Activated CD4-positive, alpha-beta T cell treated with anti-CD3 and anti-CD28 coated beads for 4 hours (primary cell): ENCODE data around the gene TDRD10.
A peak's percentile ranks its signal among the peaks of the same experiment; 100 is the strongest.

Experiments
- DNase-seq, 2 donors: peaks; one replicate each; pipeline ENCODE4 v3.0.0-alpha.2; 2020

Gene TDRD10, protein sequence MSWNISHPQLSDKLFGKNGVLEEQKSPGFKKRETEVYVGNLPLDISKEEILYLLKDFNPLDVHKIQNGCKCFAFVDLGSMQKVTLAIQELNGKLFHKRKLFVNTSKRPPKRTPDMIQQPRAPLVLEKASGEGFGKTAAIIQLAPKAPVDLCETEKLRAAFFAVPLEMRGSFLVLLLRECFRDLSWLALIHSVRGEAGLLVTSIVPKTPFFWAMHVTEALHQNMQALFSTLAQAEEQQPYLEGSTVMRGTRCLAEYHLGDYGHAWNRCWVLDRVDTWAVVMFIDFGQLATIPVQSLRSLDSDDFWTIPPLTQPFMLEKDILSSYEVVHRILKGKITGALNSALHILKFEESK

DNA sequence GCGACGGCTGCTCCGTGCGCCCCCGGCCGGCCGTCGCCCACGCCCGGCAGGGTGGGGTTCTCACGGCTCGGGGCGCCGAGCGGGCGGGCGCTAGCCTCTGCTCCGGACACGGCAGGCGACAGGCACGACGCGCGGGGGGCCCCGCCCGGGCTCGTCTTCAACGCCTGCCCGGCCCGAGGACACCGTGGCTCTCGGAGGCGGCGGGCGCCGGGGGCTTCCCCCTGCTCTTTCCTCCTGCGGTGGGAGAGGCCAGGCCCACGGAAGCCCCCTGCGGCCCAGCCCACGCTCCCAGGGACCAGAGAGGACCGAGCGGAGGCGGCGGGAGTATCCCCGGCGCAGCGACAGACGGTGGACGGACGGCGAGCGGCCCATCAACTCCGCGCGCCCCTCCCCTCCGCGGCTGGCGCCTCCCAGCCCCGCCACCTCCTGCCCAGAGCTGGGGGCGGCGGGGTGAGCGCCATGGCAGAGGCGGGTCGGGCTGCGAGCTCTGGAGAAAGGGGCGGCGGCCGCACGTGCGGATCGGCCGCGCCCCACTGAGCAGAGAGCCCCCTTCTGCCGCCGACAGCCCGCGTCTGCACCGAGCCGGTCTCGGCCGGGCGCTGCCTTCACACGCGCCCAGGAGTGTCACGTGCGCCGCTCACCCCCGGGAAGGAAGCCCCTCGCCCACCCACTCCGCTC is at the start of gene TDRD10, which contains the start of gene SHE:
TSS of gene TDRD10 (plus strand) at position 154 of the 678 bp plus-strand sequence. CDS start 4,685 bp downstream, outside the sequence.
TSS of gene SHE (minus strand) at position 347 of the 678 bp plus-strand sequence. CDS start 386 bp downstream, outside the sequence.
- DNase-seq, result peak in 1 of 2 donors; percentile 8

DNA sequence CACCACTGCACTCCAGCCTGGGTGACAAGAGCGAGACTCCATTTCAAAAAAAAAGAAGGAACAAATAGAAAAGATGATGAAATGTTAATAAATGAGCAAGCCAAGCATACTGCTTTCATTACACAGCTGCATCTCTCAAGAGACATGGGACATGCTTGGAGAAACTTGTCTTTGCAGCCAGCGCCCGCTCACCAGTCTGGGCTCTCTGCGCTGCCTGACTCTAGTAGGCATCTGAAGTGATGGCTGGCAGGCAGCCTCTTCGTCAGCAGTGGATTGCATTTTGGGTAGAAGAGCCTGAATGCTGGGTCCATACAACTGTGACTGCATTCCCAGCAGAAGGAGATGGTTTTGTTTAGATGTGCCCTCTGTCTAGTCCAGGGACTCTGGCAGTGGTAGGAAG is 48.9 kb upstream of the TDRD10 start:
- DNase-seq, result no peak

DNA sequence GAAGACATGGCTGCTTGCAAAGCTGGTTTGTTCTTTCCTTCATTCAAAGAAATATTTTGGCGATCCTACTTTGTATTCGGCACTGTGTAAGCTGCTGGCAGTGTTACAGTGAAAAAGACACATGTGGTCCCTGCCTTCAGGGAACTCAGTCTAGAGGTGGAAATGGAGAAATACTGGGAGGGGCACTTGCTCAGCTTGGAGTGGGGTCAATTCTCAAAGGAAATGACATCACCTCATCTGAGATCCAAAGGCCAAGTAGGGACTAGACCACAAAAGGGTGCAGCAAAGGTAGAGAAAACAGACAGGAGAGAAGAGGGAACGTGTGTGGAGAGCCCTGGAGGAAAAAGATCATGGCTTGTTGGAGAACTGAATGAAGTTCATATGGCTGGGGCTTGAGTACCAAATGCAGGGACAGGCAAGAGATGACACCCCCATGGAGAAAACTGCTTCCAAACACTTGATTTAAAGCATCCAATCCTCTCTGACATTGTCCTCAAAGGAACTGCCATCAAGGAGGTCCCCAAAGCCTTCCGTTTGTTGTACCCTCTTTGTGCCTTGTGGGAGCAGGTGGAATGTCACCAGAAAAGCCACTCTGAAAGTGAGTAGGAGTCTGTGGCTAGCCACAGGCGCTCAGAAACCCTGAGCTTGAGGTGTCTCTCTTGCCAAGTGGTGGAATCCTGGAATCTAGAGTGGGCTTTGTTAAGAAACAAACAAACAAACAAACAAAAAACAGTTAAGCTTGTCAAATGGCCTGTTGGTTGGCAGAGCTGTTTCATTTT is 48.3 kb upstream of the TDRD10 start:
- DNase-seq, result no peak

DNA sequence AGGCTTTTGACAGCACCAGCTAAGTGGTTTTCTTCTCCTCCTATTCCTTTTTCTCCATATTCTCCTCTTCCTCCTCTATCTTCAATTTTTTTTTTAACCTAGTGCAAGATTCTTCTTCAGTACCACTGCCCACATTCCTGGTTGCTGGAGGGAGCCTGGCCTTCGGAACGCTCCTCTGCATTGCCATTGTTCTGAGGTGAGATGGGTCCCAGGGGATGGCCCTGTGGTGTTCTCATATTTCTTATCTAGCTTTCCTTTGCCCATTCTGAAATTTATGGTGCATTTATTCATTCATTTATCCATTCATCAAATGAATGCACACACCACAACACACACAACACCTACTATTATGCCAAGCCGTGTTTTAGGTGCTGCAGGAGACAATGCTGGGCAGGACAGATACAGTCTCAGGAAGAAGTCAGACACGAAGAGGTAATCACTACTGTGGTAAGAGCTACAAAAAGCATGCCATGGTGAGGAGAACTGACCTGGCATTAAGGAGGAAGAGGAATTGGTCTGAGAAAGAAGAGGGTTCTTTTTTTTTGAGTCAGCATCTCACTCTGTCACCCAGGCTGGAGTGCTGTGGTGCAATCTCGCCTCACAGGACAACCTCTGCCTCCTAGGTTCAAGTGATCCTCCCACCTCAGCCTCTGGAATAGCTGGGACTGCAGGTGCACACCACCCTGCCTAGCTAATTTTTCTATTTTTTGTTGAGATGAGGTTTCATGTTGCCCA is 47.5 kb upstream of the TDRD10 start:
- no peak for DNase-seq

DNA sequence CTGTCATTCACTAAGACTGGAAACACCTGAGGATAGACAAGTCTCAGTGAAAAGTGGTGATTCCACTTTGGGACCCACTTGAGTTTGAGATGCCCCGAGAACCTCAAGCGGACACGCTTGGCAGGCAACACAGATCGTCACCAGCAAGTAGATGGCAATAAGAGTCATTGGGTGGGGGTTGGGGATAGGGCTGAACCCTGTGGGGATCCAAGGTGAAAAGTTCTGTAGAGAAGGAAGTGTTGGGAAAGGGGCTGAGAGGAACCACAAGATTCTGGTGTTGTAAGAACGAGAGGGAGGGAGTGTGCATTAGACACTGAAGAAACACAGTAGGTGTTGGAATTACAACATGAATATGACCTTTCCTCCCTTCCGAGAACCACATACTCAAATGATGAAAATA is 45.4 kb upstream of the TDRD10 start:
- no peak for DNase-seq

DNA sequence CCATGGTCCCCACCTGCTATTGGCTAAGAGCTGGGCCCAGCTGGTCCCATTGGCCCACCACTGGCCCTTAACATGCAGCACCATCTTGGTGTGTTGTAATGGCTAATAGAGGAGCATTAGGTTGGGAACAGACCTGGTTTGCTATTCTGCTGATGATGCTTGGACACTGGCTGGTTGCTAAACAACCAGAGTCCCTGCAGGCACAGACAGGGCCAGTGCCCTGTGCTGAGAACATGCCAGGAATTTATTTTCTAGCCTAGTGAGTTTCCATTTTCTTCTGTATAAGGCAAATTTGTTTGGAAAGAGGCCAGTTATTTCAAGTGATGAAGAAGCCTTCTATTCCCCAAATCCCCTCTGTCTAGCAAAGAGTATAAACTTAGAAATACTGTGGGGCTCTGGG is 42.9 kb upstream of the TDRD10 start:
- no peak for DNase-seq

DNA sequence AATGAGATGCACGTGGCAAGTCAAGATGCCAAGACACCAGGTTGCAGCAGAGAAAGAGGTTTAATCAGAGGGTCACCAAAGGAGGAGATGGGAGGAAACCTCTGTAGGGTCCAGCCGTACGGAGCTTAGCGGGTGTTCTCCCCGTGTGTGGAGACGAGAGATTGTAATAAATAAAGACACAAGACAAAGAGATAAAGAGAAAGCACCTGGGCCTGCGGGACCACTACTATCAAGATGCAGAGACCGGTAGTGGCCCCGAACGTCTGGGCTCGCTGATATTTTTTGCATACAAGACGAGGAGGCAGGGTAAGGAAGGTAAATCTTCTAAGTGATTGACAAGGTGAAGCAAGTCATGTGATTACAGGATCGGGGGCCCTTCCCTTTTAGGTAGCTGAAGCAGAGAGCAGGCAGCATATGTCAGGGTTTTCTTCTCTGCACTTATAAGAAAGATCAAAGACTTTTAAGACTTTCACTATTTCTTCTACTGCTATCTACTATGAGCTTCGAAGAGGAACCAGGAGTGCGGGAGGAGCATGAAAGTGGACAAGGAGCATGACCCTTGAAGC is 41.2 kb upstream of the TDRD10 start:
- DNase-seq, result no peak

DNA sequence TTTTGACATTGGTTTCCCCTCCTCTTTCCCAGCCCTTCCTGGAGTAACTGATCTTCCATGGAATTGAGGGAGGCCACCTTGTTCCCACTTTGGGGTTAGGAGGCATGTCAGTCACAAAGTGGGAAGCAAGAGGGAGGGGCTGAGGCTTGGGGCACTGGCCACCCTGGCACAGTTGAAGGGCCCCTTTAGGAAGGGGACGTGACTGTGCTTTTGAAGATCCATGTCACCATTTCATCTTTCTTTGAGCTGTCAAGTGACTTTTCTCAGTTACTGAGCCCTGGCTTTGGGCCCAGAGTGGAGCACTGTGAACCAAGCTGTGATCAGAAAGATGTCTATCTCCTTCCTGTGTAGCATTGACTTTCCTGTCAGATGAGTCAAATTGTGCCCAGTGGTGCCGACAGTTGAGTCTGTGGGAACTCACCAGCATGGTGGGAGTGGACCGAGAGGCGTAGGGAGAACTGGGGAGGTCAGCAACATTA is 38.5 kb upstream of the TDRD10 start:
- DNase-seq, result peak; percentile 49 to 68

DNA sequence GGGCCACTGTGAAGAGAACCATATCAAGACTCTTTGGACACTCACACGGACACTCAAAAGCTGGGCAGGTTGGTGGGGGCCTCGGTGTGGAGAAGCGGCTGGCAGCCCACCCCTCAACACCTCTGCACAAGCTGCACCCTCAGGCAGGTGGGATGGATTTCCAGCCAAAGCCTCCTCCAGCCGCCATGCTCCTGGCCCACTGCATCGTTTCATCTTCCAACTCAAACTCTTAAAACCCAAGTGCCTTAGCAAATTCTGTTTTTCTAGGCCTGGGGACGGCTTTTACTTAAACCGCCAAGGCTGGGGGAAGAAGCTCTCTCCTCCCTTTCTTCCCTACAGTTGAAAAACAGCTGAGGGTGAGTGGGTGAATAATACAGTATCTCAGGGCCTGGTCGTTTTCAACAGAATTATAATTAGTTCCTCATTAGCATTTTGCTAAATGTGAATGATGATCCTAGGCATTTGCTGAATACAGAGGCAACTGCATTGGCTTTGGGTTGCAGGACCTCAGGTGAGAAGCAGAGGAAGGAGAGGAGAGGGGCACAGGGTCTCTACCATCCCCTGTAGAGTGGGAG is 36.3 kb upstream of the TDRD10 start:
- no peak for DNase-seq

DNA sequence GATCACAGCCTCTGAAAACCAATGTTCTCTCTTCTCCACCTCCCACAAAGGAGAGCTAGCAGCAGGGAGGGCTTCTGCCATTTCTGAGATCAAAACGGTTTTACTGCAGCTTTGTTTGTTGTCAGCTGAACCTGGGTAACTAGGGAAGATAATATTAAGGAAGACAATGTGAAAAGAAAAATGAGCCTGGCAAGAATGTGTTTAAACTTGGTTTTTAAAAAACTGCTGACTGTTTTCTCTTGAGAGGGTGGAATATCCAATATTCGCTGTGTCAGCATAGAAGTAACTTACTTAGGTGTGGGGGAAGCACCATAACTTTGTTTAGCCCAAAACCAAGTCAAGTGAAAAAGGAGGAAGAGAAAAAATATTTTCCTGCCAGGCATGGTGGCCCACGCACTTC is 35.8 kb upstream of the TDRD10 start:
- DNase-seq, result no peak

DNA sequence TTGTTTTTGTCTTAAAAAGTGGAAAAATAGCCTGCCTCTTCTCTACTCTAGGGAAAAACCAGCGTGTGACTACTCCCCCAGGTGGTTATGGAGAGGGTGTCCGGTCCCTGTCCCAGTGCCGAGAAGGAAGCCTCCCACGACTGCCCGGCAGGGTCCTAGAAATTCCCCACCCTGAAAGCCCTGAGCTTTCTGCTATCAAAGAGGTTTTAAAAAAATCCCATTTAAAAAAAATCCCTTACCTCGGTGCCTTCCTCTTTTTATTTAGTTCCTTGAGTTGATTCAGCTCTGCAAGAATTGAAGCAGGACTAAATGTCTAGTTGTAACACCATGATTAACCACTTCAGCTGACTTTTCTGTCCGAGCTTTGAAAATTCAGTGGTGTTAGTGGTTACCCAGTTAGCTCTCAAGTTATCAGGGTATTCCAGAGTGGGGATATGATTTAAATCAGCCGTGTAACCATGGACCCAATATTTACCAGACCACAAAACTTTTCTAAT is 35.0 kb upstream of the TDRD10 start:
- no peak for DNase-seq

DNA sequence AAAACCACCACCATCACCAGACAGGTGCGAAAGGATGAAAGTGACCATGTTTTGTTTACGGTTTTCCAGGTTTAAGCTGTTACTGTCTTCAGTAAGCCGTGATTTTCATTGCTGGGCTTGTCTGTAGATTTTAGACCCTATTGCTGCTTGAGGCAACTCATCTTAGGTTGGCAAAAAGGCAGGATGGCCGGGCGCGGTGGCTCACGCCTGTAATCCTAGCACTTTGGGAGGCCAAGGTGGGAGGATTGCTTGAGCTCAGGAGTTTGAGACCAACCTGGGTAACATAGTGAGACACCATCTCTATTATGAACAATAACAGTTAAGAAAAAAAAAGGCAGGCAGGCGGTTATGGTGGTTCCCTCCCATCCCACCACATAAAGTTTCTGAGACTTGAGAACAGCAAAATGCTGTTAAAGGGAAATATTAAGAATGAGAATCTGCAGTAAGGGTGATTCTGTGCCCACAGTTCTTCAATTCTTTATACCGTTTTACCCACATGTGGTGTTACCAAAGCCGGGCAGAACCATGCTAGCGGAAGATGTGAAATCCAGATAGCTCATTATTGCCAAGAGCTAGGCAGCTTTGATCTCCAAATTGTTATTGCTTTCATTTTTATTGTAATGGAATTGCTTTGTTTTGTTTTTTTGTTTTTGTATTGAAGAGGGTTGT is 34.5 kb upstream of the TDRD10 start:
- DNase-seq, result no peak

DNA sequence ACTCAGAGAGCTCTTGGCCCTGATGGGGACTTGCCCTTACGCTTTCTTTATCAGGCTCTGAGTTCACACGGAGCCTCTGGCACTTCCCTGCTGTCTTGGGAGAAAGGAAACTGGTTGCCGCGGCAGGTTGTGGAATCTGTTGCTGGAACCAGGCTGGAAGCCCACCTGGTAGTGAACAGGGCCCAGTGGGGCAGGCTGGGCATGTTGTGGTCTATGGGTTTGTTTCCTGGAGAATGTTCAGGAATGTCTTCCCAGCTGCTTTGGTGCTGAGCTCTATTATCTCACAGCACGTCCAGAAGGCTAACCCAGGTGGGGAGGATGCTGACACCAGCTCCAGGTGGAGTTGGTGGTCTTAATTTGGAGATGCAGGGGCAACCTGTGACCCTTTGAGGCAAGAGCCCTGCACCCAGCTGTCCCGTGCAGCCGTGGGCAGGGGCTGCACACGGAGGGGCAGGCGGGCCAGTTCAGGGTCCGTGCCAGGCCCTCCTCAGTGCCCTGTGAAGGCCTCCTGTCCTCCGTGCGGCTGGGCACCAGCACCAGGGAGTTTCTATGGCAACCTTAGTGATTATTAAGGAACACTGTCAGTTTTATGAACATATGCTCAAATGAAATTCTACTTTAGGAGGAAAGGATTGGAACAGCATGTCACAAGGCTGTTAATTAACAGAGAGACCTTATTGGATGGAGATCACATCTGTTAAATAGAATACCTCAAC is 33.3 kb upstream of the TDRD10 start:
- DNase-seq, result no peak

DNA sequence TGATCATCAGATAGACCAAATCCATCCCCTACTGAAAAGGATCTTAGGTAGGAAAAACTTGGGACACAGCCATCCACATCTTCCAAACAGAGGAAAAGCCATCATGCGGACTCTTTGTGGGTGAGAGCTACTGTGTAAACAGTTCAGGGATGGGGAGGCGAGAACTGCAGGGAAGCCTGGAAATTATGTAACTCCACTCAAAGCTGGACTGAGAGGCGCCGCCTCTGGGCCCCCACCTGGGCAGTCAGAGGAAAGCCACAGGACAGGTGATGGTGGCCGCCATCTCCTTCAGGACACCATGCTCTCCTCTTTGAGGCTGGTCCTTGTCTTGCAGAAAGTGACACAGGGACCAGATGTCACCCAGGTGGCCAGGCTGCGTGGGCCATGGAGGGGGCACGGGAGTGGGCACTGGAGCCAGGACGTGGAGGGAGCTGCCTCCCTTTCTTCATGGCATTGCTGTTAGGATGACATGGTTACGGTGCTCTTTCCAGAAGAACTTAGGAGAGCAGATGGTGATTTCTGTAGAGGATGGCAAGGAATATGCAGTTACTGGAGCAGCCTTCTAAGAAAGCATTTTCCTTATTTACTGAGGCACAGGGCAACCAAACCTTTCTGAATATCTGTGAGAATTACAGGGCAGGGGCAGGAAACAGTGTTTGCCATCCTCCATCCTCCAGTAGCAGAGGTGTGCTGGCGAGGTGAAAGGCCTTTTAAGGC is 32.0 kb upstream of the TDRD10 start:
- DNase-seq, result no peak

DNA sequence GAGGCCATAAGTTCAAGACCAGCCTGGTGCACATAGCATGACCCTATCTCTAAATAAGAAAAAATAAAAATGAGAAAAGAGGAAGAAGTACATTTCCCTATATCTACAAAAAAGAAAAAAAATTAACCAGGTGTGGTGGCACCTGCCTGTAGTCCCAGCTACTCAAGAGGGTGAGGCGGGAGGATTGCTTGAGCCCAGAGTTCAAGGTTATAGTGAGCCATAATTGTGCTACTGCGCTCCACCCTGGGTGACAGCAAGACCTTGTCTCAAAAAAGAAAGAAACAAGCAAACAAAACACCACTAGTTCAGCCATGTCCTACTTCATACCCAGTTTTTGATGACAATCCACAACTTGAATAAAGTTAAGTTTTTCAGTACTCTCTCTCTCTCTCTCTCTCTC is 30.7 kb upstream of the TDRD10 start:
- no peak for DNase-seq

DNA sequence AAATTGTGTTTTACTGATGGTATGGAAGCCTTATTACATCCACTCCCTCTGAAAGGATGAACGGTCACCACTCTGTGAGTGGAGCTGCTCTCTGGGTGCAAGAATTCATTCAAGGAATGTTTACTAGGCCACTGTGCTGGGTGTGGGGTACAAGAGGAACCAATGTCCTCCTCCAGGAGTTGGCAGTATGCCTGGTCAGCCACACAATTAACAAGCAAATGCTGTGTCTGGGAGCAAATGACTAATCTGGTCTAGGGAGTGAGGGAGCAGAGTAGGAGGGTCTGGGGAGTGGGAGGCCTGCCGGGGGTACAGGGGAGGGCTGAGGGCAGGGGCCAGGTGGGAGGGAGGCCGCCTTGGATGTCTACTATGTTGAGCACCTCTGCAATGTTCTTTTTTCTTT is 27.2 kb upstream of the TDRD10 start:
- DNase-seq, result no peak

DNA sequence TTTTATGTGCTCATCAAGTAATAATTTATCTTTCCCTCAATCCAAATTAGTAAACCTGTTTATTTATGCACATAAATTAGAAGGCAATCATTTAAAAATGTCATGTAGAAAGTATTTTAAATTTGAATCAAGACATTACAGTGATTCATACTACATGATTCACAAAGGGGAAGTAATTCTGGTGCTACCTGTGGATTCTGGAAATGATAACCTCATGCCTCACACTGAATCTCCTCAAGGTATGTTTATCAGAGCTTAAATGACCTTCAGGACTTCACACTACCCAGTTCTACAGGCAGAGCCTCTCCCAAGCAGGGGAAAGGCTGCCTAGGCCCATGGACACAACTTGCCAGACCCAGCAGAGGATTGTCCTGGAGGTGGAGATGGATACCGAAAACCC is 25.2 kb upstream of the TDRD10 start:
- no peak for DNase-seq

DNA sequence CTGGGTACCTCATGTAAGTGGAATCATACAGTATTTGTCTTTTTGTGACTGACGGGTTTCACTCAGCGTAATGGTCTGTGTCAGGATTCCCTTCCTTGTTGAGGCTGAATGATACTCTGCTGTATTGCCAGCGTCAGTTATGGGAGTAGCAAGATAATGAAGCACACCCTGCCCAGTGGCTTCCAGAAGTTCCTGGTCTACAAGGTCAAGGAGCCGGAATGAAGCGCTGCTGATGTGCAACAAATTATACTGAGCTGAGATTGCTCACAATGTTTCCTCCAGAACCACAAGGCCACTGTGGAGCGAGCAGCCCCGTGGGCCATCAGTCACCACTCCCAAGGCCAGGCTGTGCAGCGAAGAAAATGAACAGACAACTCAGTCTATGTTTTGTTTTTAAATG is 24.0 kb upstream of the TDRD10 start:
- no peak for DNase-seq

DNA sequence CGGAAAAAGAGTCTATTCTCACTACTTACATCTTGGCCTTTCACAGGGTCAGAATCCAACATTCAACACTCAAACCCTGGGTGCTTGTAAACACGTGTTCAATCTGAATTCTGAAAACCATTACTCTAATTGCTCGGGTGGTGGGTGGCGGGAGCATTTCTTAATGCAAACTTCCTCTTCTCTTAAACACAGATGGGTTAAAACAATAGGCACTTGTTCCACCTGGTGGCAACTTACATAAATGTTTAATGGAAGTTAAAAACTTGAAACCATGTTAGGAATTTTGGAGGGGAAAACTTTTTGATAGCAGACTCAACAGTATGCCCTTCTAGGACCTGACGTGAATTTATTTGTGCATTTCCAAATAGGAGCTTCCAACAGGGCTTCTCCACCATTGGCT is 23.4 kb upstream of the TDRD10 start:
- peak; percentile 27 to 33 for DNase-seq
